K562 (cell line): ENCODE results near the gene VPS4A. TPM values are rescaled to one million over a fixed set of nuclear protein-coding genes. Genes with fewer than 3 reads are reported as not detected.

ENCODE experiments used
- BRF1 ChIP-seq: IDR thresholded peaks from 3 replicates; pipeline ENCODE4 v1.6.1; 2011; ENCODE audit warnings: borderline replicate concordance, mild to moderate bottlenecking; ENCODE audit not compliant: insufficient read length; ENCODE audit errors: extremely low read depth
- DPF2 ChIP-seq: fragments of 450-650 bp; IDR thresholded peaks from 2 replicates; pipeline ENCODE4 v1.6.1; 2016
- EP300 ChIP-seq: IDR thresholded peaks from 2 replicates; pipeline ENCODE4 v1.6.1; 2012; ENCODE audit warnings: low read length, improper control_type of control experiment
- HNRNPLL ChIP-seq: fragments of 200-400 bp; formaldehyde crosslinking; IDR thresholded peaks from 2 replicates; pipeline ENCODE4 v1.6.1; 2017; ENCODE audit warnings: low read length, low read depth, mild to moderate bottlenecking; ENCODE audit not compliant: poor library complexity, severe bottlenecking
- MYC ChIP-seq, 2 experiments: fragments of 250-450 bp in 1 of 2; sonication (Bioruptor Pico) in 1 of 2; IDR thresholded peaks; 2 replicates each; pipeline versions ENCODE4 v1.5.1 to v1.6.1; 2012 to 2021; ENCODE audit warnings: low read depth in 2 of 2, borderline replicate concordance in 1 of 2, improper control_type of control experiment in 1 of 2, low read length in 1 of 2, mild to moderate bottlenecking in 1 of 2, moderate library complexity in 1 of 2
- NCOA1 ChIP-seq: fragments of 450-650 bp; IDR thresholded peaks from 2 replicates; pipeline ENCODE4 v1.6.1; 2016; ENCODE audit warnings: low read depth
- NFRKB ChIP-seq: fragments of 450-650 bp; IDR thresholded peaks from 2 replicates; pipeline ENCODE4 v1.6.1; 2016; ENCODE audit warnings: low read depth
- SIRT6 ChIP-seq: IDR thresholded peaks from one replicate; pipeline ENCODE4 v1.6.1; 2012; ENCODE audit warnings: low read depth, mild to moderate bottlenecking, control low read depth, inconsistent platforms, low read length, moderate library complexity
- TAF9B ChIP-seq: fragments of 450-650 bp; IDR thresholded peaks from 2 replicates; pipeline ENCODE4 v1.6.1; 2018; ENCODE audit warnings: mild to moderate bottlenecking; ENCODE audit not compliant: partially characterized antibody
- ZC3H11A ChIP-seq: IDR thresholded peaks from 2 replicates; pipeline ENCODE4 v1.6.1; 2012; ENCODE audit warnings: low read depth, low read length, improper control_type of control experiment
- ZNF354B ChIP-seq: fragments of 250-450 bp; sonication (Bioruptor Pico); IDR thresholded peaks from 2 replicates; pipeline ENCODE4 v1.4.0; 2020
- polyA plus RNA-seq, 8 experiments: library from polyadenylated mRNA; depleted of rRNA in 4 of 8; stranded (reverse) in 5 of 8; unstranded in 3 of 8; fragments of >200 nt; fragmentation: Nextera tagmentation in 2 of 8; fragmentation: Illumina TruSeq in 1 of 8; extraction: Ambion mirVana in 2 of 8; extraction: Trizol in 1 of 8; gene quantifications; 2 replicates each; pipeline versions ENCODE4 v1.2.1 to v1.2.3, GENCODE V29; 2011 to 2014; ENCODE audit warnings: inconsistent platforms in 1 of 8, missing spikeins in 1 of 8
- total RNA-seq, 7 experiments: library from RNA; depleted of rRNA in 6 of 7; stranded (reverse); fragments of >200 nt in 6 of 7; fragmentation: Illumina TruSeq in 2 of 7; extraction: Trizol in 2 of 7; gene quantifications; 2 replicates each; pipeline versions ENCODE4 v1.2.1 to v1.2.3, GENCODE V29; 2011 to 2021; ENCODE audit warnings: low replicate concordance in 1 of 7
- TF ChIP-seq, protein P1 (sequence below), 2 experiments: fragments of 150-350 bp in 1 of 2; IDR thresholded peaks; 2 replicates each; pipeline ENCODE4 v1.6.1; 2012 to 2016; ENCODE audit warnings: low read depth in 2 of 2, low read length in 2 of 2, mild to moderate bottlenecking in 1 of 2, moderate library complexity in 1 of 2
- TF ChIP-seq, protein P2 (sequence below): IDR thresholded peaks from 2 replicates; pipeline ENCODE4 v1.6.1; 2014; ENCODE audit warnings: antibody characterized with exemption
- TF ChIP-seq, protein P3 (sequence below): fragments of 250-450 bp; sonication (Bioruptor Pico); IDR thresholded peaks from 2 replicates; pipeline ENCODE4 v1.8.0; 2021; ENCODE audit warnings: moderate library complexity, mild to moderate bottlenecking, inconsistent platforms
- TF ChIP-seq, protein P4 (sequence below), 2 experiments: fragments of 450-650 bp in 1 of 2; IDR thresholded peaks; 2 replicates each; pipeline ENCODE4 v1.6.1; 2011 to 2017; ENCODE audit warnings: low read depth in 2 of 2, antibody characterized with exemption in 1 of 2, borderline replicate concordance in 1 of 2, low read length in 1 of 2, mild to moderate bottlenecking in 1 of 2, mixed read lengths in 1 of 2; ENCODE audit not compliant: control insufficient read depth in 1 of 2
- TF ChIP-seq, protein P5 (sequence below): sonication (generic); formaldehyde crosslinking; IDR thresholded peaks from 2 replicates; pipeline ENCODE4 v1.8.0; 2022; ENCODE audit warnings: mild to moderate bottlenecking, missing genetic modification reagents

VPS4A gene
- total and polyA plus RNA-seq, 9 of the 15 experiments (the other 6 are each of a cell fraction or from before 2014, with no cell fraction given): 7.6 to 45.4 (median 29.9) TPM

DNA sequence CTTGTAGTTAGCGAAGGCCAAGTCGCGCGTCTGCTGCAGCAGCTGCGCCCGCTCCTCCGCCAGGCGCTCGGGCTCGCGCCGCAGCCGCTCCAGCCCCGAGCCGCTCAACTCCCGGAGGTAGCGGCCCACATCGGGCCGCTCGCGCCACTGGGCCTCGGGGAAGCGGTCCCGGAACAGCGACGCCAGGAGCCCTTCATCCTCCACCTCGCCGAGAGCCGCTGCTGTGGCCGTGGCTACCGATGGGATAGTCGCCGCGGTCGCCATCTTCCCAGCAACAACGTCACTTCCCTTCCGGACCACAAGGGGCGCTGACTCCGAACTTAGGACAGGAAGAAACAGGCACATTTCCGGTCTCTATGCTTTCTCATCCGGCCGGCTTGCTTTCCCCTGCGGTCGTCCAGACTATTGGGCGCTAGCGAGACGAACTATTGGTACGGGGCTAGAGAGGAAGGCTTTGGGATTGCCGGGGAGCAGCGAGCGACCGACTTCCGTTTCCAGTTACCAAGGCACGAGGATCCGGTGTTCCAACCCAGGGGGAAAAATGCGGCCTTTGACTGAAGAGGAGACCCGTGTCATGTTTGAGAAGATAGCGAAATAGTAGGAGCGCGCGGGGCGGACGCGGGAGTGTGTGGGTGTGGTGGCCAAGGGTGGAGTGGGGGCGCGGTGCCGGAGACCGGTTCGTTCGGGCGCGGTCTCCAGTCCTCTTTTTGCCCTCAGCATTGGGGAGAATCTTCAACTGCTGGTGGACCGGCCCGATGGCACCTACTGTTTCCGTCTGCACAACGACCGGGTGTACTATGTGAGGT is 28.3 kb downstream of the VPS4A start, which contains the start of the genes COG8 and NIP7 (continued):
- peak; percentile 83 for TF ChIP-seq SIRT6
- TF ChIP-seq BRF1: no peak
- peak; percentile 65 for TF ChIP-seq EP300
- peak; percentile 87 for TF ChIP-seq NCOA1
- peak; percentile 98 for TF ChIP-seq MYC (IDR thresholded peaks at IDR 0.05; ENCODE audit: low read depth, low read length)
- peak; percentile 82; the same call in 1 of the 2 replicates for TF ChIP-seq MYC (CRISPR knock-in tag; IDR thresholded peaks at IDR 0.05; ENCODE audit: borderline replicate concordance, low read depth)
- TF ChIP-seq, protein P1, sequence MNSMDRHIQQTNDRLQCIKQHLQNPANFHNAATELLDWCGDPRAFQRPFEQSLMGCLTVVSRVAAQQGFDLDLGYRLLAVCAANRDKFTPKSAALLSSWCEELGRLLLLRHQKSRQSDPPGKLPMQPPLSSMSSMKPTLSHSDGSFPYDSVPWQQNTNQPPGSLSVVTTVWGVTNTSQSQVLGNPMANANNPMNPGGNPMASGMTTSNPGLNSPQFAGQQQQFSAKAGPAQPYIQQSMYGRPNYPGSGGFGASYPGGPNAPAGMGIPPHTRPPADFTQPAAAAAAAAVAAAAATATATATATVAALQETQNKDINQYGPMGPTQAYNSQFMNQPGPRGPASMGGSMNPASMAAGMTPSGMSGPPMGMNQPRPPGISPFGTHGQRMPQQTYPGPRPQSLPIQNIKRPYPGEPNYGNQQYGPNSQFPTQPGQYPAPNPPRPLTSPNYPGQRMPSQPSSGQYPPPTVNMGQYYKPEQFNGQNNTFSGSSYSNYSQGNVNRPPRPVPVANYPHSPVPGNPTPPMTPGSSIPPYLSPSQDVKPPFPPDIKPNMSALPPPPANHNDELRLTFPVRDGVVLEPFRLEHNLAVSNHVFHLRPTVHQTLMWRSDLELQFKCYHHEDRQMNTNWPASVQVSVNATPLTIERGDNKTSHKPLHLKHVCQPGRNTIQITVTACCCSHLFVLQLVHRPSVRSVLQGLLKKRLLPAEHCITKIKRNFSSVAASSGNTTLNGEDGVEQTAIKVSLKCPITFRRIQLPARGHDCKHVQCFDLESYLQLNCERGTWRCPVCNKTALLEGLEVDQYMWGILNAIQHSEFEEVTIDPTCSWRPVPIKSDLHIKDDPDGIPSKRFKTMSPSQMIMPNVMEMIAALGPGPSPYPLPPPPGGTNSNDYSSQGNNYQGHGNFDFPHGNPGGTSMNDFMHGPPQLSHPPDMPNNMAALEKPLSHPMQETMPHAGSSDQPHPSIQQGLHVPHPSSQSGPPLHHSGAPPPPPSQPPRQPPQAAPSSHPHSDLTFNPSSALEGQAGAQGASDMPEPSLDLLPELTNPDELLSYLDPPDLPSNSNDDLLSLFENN (IDR thresholded peaks at IDR 0.05; ENCODE audit: low read depth in 2 of 2, low read length in 2 of 2): 0 out of 4 replicates have a peak, but pooled peaks of 1 of the 2 experiments have one; percentile 64
- TF ChIP-seq NFRKB: peak; percentile 97
- 0 out of 2 replicates have a peak, but pooled peaks have one; percentile 28 for TF ChIP-seq DPF2
- TF ChIP-seq TAF9B: peak; percentile 97
- TF ChIP-seq HNRNPLL: peak; percentile 40
- TF ChIP-seq, protein P2, sequence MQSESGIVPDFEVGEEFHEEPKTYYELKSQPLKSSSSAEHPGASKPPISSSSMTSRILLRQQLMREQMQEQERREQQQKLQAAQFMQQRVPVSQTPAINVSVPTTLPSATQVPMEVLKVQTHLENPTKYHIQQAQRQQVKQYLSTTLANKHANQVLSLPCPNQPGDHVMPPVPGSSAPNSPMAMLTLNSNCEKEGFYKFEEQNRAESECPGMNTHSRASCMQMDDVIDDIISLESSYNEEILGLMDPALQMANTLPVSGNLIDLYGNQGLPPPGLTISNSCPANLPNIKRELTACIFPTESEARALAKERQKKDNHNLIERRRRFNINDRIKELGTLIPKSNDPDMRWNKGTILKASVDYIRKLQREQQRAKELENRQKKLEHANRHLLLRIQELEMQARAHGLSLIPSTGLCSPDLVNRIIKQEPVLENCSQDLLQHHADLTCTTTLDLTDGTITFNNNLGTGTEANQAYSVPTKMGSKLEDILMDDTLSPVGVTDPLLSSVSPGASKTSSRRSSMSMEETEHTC: 0 out of 2 replicates have a peak, but pooled peaks have one; percentile 6
- no peak for TF ChIP-seq ZNF354B (CRISPR knock-in tag)
- TF ChIP-seq, protein P3, sequence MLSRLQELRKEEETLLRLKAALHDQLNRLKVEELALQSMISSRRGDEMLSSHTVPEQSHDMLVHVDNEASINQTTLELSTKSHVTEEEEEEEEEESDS: no peak
- TF ChIP-seq ZC3H11A: peak; percentile 17; the same call in 1 of the 2 replicates
- TF ChIP-seq, protein P4, sequence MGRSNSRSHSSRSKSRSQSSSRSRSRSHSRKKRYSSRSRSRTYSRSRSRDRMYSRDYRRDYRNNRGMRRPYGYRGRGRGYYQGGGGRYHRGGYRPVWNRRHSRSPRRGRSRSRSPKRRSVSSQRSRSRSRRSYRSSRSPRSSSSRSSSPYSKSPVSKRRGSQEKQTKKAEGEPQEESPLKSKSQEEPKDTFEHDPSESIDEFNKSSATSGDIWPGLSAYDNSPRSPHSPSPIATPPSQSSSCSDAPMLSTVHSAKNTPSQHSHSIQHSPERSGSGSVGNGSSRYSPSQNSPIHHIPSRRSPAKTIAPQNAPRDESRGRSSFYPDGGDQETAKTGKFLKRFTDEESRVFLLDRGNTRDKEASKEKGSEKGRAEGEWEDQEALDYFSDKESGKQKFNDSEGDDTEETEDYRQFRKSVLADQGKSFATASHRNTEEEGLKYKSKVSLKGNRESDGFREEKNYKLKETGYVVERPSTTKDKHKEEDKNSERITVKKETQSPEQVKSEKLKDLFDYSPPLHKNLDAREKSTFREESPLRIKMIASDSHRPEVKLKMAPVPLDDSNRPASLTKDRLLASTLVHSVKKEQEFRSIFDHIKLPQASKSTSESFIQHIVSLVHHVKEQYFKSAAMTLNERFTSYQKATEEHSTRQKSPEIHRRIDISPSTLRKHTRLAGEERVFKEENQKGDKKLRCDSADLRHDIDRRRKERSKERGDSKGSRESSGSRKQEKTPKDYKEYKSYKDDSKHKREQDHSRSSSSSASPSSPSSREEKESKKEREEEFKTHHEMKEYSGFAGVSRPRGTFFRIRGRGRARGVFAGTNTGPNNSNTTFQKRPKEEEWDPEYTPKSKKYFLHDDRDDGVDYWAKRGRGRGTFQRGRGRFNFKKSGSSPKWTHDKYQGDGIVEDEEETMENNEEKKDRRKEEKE (IDR thresholded peaks at IDR 0.05; ENCODE audit: borderline replicate concordance in 1 of 2, control insufficient read depth in 1 of 2, low read depth in 2 of 2, low read length in 1 of 2): peak in 1 of 2 experiments; percentile 91; a peak in 2 of 4 replicates
- TF ChIP-seq, protein P5, sequence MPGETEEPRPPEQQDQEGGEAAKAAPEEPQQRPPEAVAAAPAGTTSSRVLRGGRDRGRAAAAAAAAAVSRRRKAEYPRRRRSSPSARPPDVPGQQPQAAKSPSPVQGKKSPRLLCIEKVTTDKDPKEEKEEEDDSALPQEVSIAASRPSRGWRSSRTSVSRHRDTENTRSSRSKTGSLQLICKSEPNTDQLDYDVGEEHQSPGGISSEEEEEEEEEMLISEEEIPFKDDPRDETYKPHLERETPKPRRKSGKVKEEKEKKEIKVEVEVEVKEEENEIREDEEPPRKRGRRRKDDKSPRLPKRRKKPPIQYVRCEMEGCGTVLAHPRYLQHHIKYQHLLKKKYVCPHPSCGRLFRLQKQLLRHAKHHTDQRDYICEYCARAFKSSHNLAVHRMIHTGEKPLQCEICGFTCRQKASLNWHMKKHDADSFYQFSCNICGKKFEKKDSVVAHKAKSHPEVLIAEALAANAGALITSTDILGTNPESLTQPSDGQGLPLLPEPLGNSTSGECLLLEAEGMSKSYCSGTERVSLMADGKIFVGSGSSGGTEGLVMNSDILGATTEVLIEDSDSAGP (CRISPR knock-in tag): peak; percentile 68; the same call in 1 of the 2 replicates
